Measurements from ENCODE around the gene APMAP. TPM values are rescaled to one million over a fixed set of nuclear protein-coding genes. Genes with fewer than 3 reads are reported as not detected.
"Not testable (repeated sequence)": the region's sequence is repeated elsewhere in the genome, so short reads cannot be mapped to it uniquely, and the experiment has no call there.

APMAP gene
- total and polyA plus RNA-seq, 9 donors, result 43.4 to 66.4 (median 53.0) TPM

DNA sequence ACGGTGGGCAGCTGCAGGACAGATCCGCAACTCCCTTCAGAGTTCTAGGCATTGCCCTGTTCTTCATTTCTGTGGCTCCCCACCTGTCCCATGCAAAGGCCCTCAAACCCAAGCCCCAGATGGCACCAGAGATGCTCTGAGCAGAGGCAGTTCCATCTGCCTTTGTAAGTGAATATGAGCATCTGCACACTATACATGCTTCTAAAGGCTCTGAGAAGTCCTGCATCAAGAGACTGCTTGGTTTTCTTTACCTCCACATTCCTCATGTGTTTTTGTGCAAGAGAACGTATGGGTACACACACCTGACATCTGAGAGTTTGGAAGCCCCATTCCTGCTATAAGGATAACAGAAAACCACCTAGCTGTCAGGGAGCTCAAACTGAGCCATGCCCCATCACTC, 57.8 kb downstream of the APMAP start:
- Histone ChIP-seq H3K27ac (ENCODE audit: low read length) (no peak overlapping the region), H3K4me1 (ENCODE audit: control insufficient read depth, insufficient read depth, low read length) (no peaks in the 10 kb centered on the region), H3K36me3 (ENCODE audit: control insufficient read depth, insufficient read depth, low read length) (no peaks in the 10 kb centered on the region), H3K27me3 (ENCODE audit: control insufficient read depth, insufficient read depth, low read length) (no peaks in the 10 kb centered on the region), H3K9me3 (replicated peaks; ENCODE audit: control insufficient read depth, low read depth, low read length) (no peaks in the 10 kb centered on the region), H3K4me3 (ENCODE audit: low read length) (no peak overlapping the region)
- no peak for DNase-seq
- WGBS (ENCODE audit: insufficient coverage), result 81% methylated on average over 2 of the region's 3 CpGs

DNA sequence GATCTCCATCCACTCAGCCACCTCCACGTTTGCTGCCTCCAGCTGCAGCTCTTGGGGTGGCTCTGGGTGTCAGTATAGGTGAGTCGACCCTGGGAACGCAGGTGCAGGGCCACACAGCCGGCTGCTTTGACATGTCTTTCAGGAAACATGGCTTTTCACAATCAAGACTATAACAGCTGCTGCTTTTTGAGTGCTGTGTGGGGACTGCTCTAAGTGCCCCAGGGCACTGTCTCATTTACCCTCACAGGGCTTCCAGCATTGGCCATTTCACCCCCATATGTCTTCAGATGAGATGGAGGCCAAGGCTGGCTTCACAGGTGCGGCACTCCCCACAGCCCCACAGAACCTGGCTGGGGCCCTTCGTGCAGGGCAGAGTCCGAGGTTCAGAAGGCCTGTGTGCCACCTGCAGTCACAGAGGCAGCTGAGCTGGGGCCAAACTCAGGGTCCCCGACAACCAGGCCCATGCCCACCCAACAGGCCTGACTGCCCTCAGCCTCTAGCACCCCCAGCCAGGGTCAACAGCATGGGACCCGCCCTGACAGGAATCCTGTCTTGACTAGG, 58.4 kb downstream of the APMAP start:
- Histone ChIP-seq H3K27ac (ENCODE audit: low read length) (no peak overlapping the region), H3K4me1 (ENCODE audit: control insufficient read depth, insufficient read depth, low read length) (no peaks in the 10 kb centered on the region), H3K9me3 (replicated peaks; ENCODE audit: control insufficient read depth, low read depth, low read length) (no peaks in the 10 kb centered on the region), H3K4me3 (ENCODE audit: low read length) (no peak overlapping the region), H3K36me3 (ENCODE audit: control insufficient read depth, insufficient read depth, low read length) (no peaks in the 10 kb centered on the region), H3K27me3 (ENCODE audit: control insufficient read depth, insufficient read depth, low read length) (no peaks in the 10 kb centered on the region)
- WGBS (ENCODE audit: insufficient coverage), result 67% methylated on average over 4 of the region's 9 CpGs
- DNase-seq, result no peak

DNA sequence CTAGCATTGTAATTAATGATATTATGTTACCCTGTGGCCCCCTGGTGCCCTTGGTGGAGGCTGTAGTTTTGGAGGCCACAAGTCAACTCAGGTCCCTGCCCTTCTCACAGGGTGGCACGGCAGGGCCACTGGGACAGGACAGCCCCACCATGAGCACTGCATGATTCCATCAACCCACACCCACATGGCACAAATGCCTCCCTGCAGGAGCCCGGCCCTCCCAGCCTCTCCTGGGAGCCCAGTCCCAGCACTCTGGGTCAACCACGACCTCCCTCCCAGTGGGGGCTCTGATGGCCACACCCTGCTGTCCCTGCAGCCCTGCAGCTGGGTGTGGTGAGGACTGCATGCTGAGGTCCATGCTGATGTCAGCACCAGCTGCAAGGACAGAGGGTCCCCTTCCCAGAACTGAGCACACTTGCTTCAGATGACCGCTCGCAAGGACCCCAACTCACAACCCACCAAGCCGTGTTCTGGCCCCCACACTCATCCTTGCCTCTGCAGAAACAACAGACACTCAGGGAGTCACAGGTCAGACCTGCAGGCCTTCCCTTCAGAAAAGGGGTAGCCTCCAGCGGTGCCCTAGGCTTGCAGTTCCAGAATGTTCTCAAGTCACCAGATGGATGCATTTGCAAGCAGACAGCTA, 59.2 kb downstream of the APMAP start:
- Histone ChIP-seq H3K9me3 (replicated peaks; ENCODE audit: control insufficient read depth, low read depth, low read length) (no peaks in the 10 kb centered on the region), H3K27me3 (ENCODE audit: control insufficient read depth, insufficient read depth, low read length) (no peaks in the 10 kb centered on the region), H3K36me3 (ENCODE audit: control insufficient read depth, insufficient read depth, low read length) (no peaks in the 10 kb centered on the region), H3K4me3 (ENCODE audit: low read length) (no peak overlapping the region), H3K4me1 (ENCODE audit: control insufficient read depth, insufficient read depth, low read length) (no peaks in the 10 kb centered on the region), H3K27ac (ENCODE audit: low read length) (no peak overlapping the region)
- DNase-seq, result no peak
- WGBS (ENCODE audit: insufficient coverage), result 78% methylated on average over 5 of the region's 7 CpGs

DNA sequence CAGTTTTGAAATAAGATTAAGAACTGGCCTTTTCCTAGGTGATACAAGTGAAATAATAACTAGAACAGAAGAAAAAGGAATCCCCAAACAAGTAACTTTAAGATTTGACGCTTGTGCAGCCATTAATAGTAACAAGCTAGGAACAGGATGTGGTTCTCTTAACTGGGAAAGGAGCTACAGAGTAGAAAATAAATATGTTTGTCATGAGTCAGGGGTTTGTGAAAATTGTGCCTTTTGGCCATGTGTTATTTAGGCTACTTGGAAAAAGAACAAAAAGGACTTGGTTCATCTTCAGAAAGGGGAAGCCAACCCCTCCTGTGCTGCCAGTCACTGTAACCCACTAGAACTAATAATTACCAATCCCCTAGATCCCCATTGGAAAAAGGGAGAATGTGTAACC, 60.7 kb downstream of the APMAP start:
- H3K4me1 ChIP-seq (ENCODE audit: control insufficient read depth, insufficient read depth, low read length); H3K9me3 ChIP-seq (replicated peaks; ENCODE audit: control insufficient read depth, low read depth, low read length); H3K27me3 ChIP-seq (ENCODE audit: control insufficient read depth, insufficient read depth, low read length); H3K27ac ChIP-seq (ENCODE audit: low read length); H3K4me3 ChIP-seq (ENCODE audit: low read length); H3K36me3 ChIP-seq (ENCODE audit: control insufficient read depth, insufficient read depth, low read length): not testable (repeated sequence)
- WGBS (ENCODE audit: insufficient coverage), result no CpG with 5 or more reads among the region's 1 CpG
- DNase-seq, result peak; percentile 20

DNA sequence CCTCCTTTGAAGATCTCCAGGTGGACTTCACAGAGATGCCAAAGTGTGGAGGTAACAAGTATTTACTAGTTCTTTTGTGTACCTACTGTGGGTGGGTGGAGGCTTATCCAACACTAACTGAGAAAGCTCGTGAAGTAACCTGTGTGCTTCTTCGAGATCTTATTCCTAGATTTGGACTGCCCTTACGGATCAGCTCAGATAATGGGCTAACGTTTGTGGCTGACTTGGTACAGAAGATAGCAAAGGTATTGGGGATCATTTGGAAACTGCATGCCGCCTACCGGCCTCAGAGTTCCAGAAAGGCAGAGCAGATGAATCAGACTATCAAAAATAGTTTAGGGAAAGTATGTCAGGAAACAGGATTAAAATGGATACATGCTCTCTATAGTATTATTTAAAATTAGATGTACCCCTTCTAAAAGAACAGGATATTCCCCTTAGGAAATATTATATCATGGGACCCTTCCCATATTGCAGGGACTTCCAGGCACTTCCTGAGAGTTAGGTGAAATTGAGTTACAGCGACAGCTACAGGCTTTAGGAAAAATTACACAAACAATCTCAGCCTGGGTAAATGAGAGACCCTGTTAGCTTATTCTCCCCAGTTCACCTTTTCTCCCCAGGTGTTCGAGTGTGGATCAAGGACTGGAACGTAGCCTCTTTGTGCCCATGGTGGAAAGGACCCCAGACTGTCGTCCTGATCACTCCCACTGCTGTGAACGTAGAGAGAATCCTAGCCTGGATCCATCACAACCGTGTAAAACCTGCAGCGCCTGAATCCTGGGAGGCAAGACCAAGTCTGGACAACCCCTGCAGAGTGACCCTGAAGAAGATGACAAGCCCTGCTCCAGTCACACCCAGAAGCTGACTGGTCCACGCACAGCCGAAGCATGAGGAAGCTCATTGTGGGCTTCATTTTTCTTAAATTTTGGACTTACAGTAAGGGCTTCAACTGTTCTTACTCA, 61.5 kb downstream of the APMAP start:
- WGBS (ENCODE audit: insufficient coverage), result 68% methylated on average over 10 of the region's 15 CpGs
- H3K27ac ChIP-seq (ENCODE audit: low read length), result not testable (repeated sequence)

DNA sequence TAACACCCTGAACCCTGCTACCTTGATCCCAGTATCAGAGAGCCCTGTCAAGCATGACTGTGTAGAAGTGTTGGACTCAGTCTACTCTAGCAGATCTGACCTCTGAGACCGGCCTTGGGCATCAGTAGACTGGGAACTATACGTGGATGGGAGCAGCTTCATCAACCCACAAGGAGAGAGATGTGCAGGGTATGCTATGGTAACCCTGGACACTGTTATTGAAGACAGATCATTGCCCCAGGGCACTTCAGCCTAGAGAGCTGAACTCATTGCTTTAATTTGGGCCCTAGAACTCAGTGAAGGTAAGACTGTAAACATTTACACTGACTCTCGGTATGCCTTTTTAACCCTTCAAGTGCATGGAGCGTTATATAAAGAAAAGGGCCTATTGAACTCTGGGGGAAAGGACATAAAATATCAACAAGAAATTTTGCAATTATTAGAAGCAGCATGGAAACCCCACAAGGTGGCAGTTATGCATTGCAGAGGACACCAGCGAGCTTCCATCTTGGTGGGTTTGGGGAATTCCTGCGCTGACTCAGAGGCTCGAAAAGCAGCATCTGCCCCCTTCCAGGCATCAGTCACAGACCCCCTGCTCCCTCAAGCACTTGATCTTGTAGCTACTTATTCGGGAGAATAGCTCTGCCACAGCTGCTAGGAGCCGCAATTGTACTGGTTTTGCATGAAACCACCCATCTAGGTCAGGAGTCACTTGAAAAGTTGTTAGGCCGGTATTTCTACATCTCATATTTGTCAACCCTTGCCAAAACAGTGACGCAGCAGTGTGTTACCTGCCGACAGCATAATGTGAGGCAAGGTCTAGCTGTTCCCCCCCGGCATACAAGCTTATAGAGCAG, 62.5 kb downstream of the APMAP start:
- not testable (repeated sequence) for H3K4me1 ChIP-seq (ENCODE audit: control insufficient read depth, insufficient read depth, low read length); H3K36me3 ChIP-seq (ENCODE audit: control insufficient read depth, insufficient read depth, low read length); DNase-seq; H3K27ac ChIP-seq (ENCODE audit: low read length); H3K27me3 ChIP-seq (ENCODE audit: control insufficient read depth, insufficient read depth, low read length); H3K9me3 ChIP-seq (replicated peaks; ENCODE audit: control insufficient read depth, low read depth, low read length); H3K4me3 ChIP-seq (ENCODE audit: low read length)
- WGBS (ENCODE audit: insufficient coverage), result 73% methylated on average over 9 of the region's 13 CpGs

More for the DNA sequence above, 61.5 kb downstream of the APMAP start:
- H3K9me3 ChIP-seq (replicated peaks; ENCODE audit: control insufficient read depth, low read depth, low read length); H3K27me3 ChIP-seq (ENCODE audit: control insufficient read depth, insufficient read depth, low read length); H3K4me3 ChIP-seq (ENCODE audit: low read length); H3K4me1 ChIP-seq (ENCODE audit: control insufficient read depth, insufficient read depth, low read length); H3K36me3 ChIP-seq (ENCODE audit: control insufficient read depth, insufficient read depth, low read length); DNase-seq: not testable (repeated sequence)

DNA sequence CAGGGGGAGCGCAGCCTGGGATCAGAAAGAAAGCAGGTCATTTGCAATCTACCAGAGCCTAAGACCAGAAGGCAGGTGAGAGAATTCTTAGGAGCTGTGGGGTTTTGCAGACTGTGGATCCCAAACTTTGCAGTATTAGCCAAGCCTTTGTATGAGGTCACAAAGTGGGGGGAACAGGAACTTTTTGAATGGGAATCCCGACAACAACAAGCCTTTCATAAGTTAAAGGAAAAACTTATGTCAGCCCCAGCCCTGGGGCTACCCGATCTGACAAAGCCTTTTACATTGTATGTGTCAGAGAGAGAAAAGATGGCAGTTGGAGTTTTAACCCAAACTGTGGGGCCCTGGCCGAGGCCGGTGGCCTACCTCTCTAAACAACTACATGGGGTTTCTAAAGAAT, 63.3 kb downstream of the APMAP start:
- not testable (repeated sequence) for H3K4me3 ChIP-seq (ENCODE audit: low read length); H3K4me1 ChIP-seq (ENCODE audit: control insufficient read depth, insufficient read depth, low read length); H3K9me3 ChIP-seq (replicated peaks; ENCODE audit: control insufficient read depth, low read depth, low read length); H3K27me3 ChIP-seq (ENCODE audit: control insufficient read depth, insufficient read depth, low read length); H3K27ac ChIP-seq (ENCODE audit: low read length); H3K36me3 ChIP-seq (ENCODE audit: control insufficient read depth, insufficient read depth, low read length); DNase-seq
- 80% methylated on average over 1 of the region's 5 CpGs for WGBS (ENCODE audit: insufficient coverage)

DNA sequence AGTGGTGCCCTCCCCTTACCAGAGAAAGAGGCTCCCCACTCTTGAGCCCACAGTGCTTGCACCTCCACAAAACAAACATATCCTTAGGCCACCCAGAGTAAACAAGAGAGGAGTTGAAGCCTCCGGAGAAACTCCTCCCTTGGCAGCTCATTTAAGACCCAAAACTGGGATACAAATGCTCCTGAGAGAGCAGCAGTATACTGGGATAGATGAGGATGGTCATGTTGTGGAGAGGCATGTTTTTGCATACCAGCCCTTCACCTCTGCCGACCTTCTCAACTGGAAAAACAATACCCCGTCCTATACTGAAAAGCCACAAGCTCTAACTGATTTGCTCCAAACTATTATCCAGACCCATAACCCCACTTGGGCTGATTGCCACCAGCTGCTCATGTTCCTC, 71.8 kb downstream of the APMAP start:
- no CpG with 5 or more reads among the region's 3 CpGs for WGBS (ENCODE audit: insufficient coverage)
- H3K4me3 ChIP-seq (ENCODE audit: low read length), result not testable (repeated sequence)

DNA sequence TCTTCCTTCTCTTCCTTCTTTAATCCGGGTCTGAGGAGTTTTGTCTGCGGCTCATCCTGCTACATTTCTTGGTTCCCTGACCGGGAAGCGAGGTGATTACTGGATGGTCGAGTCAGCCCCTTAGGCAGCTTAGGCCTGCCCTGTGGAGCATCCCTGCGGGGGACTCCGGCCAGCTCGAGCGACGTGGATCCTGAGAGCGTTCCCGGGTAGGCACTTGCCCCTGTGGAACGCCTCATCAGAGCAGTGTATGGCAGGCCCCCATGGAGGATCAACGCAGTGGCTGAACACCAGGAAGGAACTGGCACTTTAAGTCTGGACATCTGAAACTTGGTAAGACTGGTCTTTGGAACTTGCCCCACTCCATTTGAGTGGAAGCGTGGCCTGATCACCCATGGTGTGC, 72.9 kb downstream of the APMAP start:
- not testable (repeated sequence) for H3K9me3 ChIP-seq (replicated peaks; ENCODE audit: control insufficient read depth, low read depth, low read length)
- 84% methylated on average over 14 of the region's 15 CpGs for WGBS (ENCODE audit: insufficient coverage)

More for the DNA sequence above, 71.8 kb downstream of the APMAP start:
- H3K9me3 ChIP-seq (replicated peaks; ENCODE audit: control insufficient read depth, low read depth, low read length); H3K27me3 ChIP-seq (ENCODE audit: control insufficient read depth, insufficient read depth, low read length); H3K27ac ChIP-seq (ENCODE audit: low read length); H3K4me1 ChIP-seq (ENCODE audit: control insufficient read depth, insufficient read depth, low read length); H3K36me3 ChIP-seq (ENCODE audit: control insufficient read depth, insufficient read depth, low read length); DNase-seq: not testable (repeated sequence)

More for the DNA sequence above, 72.9 kb downstream of the APMAP start:
- not testable (repeated sequence) for DNase-seq; H3K36me3 ChIP-seq (ENCODE audit: control insufficient read depth, insufficient read depth, low read length); H3K27me3 ChIP-seq (ENCODE audit: control insufficient read depth, insufficient read depth, low read length); H3K4me3 ChIP-seq (ENCODE audit: low read length); H3K27ac ChIP-seq (ENCODE audit: low read length); H3K4me1 ChIP-seq (ENCODE audit: control insufficient read depth, insufficient read depth, low read length)

Data from muscle of leg (tissue), 11 donors.